ENCODE measurements around the gene CAVIN4.

The CAVIN4 gene, protein sequence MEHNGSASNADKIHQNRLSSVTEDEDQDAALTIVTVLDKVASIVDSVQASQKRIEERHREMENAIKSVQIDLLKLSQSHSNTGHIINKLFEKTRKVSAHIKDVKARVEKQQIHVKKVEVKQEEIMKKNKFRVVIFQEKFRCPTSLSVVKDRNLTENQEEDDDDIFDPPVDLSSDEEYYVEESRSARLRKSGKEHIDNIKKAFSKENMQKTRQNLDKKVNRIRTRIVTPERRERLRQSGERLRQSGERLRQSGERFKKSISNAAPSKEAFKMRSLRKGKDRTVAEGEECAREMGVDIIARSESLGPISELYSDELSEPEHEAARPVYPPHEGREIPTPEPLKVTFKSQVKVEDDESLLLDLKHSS
- total RNA-seq: 0.17 to 0.26 (median 0.19) reads per million in 3 donors

DNA sequence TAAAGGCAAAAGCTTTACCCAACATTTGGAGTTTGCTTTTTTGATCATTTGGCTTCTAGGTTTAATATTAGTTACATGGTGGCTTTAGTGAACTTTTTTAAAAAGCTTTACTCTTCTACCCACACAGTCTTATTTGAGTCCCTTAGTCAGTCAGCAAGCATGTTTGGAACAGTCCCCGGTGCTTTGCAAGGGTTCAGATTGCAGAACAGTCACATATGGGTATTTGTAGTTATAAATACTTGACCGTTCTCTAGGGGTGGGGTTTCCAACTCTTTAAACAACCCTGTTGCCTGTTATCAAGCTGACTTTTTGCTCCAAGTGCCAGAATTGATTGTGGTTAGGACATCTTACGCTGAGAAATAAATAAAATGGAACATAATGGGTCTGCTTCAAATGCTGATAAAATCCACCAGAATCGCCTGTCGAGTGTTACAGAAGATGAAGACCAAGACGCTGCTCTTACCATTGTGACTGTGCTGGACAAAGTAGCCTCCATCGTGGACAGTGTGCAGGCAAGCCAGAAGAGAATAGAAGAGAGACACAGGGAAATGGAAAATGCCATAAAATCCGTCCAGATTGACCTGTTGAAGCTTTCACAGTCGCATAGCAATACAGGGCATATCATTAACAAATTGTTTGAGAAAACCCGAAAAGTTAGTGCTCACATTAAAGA is at the start of gene CAVIN4:
CAVIN4 (plus strand) TSS at position 304 of the 673 bp plus-strand sequence; CDS start at position 369, 65 bp downstream.
- no peaks in the 10 kb centered on the region for H3K9me3 ChIP-seq (ENCODE audit: control insufficient read depth, low read length)
- H3K4me1 ChIP-seq (ENCODE audit: control insufficient read depth, insufficient read depth, low read length, poor library complexity, severe bottlenecking): no peaks in the 10 kb centered on the region
- H3K27ac ChIP-seq (ENCODE audit: insufficient read depth, low read length, poor library complexity, severe bottlenecking): no peak within 1 kb of the TSS
- H3K36me3 ChIP-seq (ENCODE audit: control insufficient read depth, insufficient read depth, low read length): no peaks in the 10 kb centered on the region
- H3K27me3 ChIP-seq (replicated peaks; ENCODE audit: control insufficient read depth, insufficient read depth, low read length, poor library complexity, severe bottlenecking): no peaks in the 10 kb centered on the region
- no peak within 1 kb of the TSS for H3K4me3 ChIP-seq (ENCODE audit: insufficient read depth, low read depth, low read length, poor library complexity, severe bottlenecking)
- DNase-seq: no peak

DNA sequence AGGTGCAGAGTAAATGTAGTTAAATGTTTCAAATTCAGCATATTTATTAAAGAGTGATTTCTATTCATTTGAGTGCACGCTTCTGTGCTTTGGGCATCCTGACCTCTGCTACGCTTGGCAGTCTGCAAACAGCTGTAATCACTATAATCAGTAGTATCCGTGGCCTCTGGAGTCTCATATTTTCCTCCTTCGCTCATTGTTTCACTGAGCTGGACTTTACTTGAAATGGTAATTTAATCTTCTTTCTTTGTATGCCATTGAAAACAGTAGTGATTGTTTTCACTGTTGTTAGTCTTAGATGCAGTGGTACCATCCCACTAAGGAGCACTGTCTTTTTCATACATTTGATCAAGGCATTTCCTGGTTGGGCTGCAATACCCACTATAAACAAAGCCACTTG is 43.5 kb upstream of the CAVIN4 start:
- DNase-seq: no peak
- no peak overlapping the region for H3K27ac ChIP-seq (ENCODE audit: insufficient read depth, low read length, poor library complexity, severe bottlenecking)
- no peaks in the 10 kb centered on the region for H3K27me3 ChIP-seq (replicated peaks; ENCODE audit: control insufficient read depth, insufficient read depth, low read length, poor library complexity, severe bottlenecking)
- no peaks in the 10 kb centered on the region for H3K36me3 ChIP-seq (ENCODE audit: control insufficient read depth, insufficient read depth, low read length)
- H3K9me3 ChIP-seq (ENCODE audit: control insufficient read depth, low read length): no peaks in the 10 kb centered on the region
- no peaks in the 10 kb centered on the region for H3K4me1 ChIP-seq (ENCODE audit: control insufficient read depth, insufficient read depth, low read length, poor library complexity, severe bottlenecking)
- H3K4me3 ChIP-seq (ENCODE audit: insufficient read depth, low read depth, low read length, poor library complexity, severe bottlenecking): no peak overlapping the region

DNA sequence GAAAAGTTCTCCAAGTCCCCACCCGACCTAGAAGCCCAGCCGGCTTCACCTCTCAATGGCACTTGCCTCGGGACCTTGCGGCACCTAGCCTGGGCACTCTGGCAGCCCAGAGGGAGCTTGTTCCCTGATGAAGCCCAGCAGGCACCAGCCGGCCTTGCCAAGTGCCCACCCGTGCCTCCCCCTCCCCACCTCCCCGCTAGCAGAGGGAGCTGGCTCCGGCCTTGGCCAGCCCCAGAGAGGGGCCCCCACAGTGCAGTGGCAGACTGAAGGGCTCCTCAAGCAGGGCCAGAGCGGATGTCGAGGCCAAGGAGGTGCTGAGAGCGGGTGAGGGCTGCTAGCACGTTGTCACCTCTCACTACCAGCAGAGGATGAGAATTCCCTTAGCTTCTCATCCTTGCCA is 37.6 kb upstream of the CAVIN4 start:
- no peak overlapping the region for H3K27ac ChIP-seq (ENCODE audit: insufficient read depth, low read length, poor library complexity, severe bottlenecking)
- no peaks in the 10 kb centered on the region for H3K27me3 ChIP-seq (replicated peaks; ENCODE audit: control insufficient read depth, insufficient read depth, low read length, poor library complexity, severe bottlenecking)
- no peaks in the 10 kb centered on the region for H3K9me3 ChIP-seq (ENCODE audit: control insufficient read depth, low read length)
- no peak for DNase-seq
- no peak overlapping the region for H3K4me3 ChIP-seq (ENCODE audit: insufficient read depth, low read depth, low read length, poor library complexity, severe bottlenecking)
- no peaks in the 10 kb centered on the region for H3K4me1 ChIP-seq (ENCODE audit: control insufficient read depth, insufficient read depth, low read length, poor library complexity, severe bottlenecking)
- H3K36me3 ChIP-seq (ENCODE audit: control insufficient read depth, insufficient read depth, low read length): no peaks in the 10 kb centered on the region

DNA sequence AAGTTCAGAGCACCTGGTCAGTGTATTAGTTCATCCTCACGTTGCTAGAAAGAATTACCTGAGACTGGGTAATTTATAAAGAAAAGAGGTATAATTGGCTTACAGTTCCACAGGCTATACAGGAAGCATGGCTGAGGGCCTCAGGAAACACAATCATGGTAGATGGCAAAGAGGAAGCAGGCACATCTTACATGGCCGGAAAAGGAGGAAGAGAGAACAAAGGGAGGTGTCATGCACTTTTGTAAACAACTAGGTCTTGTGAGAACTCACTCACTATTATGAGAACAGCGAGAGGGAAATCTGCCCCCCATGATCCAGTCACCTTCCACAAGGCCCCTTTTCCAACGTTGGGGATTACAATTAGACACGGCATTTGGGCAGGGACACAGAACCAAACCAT is 28.8 kb upstream of the CAVIN4 start:
- H3K4me1 ChIP-seq (ENCODE audit: control insufficient read depth, insufficient read depth, low read length, poor library complexity, severe bottlenecking): no peaks in the 10 kb centered on the region
- no peak for DNase-seq
- no peak overlapping the region for H3K4me3 ChIP-seq (ENCODE audit: insufficient read depth, low read depth, low read length, poor library complexity, severe bottlenecking)
- no peak overlapping the region for H3K27ac ChIP-seq (ENCODE audit: insufficient read depth, low read length, poor library complexity, severe bottlenecking)
- no peaks in the 10 kb centered on the region for H3K36me3 ChIP-seq (ENCODE audit: control insufficient read depth, insufficient read depth, low read length)
- H3K9me3 ChIP-seq (ENCODE audit: control insufficient read depth, low read length): no peaks in the 10 kb centered on the region
- H3K27me3 ChIP-seq (replicated peaks; ENCODE audit: control insufficient read depth, insufficient read depth, low read length, poor library complexity, severe bottlenecking): no peaks in the 10 kb centered on the region

DNA sequence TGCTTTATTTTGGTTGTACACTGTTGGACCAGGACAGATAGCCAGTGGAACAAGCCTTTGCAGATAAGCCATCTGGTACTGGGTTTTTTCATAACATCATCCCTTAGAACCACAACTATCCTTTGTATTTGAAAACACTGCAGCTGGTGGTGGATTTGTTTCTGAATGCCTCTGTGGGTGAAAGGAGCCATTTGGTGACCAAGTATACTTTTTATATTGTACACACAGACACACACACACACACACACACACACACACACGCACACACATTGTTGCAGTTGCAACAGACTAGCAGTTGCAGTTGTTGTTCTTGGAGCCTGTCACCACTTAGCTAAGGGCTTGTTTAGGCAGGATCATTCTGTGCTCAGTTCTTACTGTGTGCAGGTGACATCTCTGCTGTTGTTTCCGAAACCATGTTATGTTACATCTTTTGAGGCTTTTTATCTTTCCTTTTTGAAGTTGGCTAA is 22.9 kb upstream of the CAVIN4 start:
- no peaks in the 10 kb centered on the region for H3K27me3 ChIP-seq (replicated peaks; ENCODE audit: control insufficient read depth, insufficient read depth, low read length, poor library complexity, severe bottlenecking)
- no peak overlapping the region for H3K27ac ChIP-seq (ENCODE audit: insufficient read depth, low read length, poor library complexity, severe bottlenecking)
- H3K4me1 ChIP-seq (ENCODE audit: control insufficient read depth, insufficient read depth, low read length, poor library complexity, severe bottlenecking): no peaks in the 10 kb centered on the region
- no peaks in the 10 kb centered on the region for H3K9me3 ChIP-seq (ENCODE audit: control insufficient read depth, low read length)
- no peak for DNase-seq
- H3K36me3 ChIP-seq (ENCODE audit: control insufficient read depth, insufficient read depth, low read length): no peaks in the 10 kb centered on the region
- no peak overlapping the region for H3K4me3 ChIP-seq (ENCODE audit: insufficient read depth, low read depth, low read length, poor library complexity, severe bottlenecking)

DNA sequence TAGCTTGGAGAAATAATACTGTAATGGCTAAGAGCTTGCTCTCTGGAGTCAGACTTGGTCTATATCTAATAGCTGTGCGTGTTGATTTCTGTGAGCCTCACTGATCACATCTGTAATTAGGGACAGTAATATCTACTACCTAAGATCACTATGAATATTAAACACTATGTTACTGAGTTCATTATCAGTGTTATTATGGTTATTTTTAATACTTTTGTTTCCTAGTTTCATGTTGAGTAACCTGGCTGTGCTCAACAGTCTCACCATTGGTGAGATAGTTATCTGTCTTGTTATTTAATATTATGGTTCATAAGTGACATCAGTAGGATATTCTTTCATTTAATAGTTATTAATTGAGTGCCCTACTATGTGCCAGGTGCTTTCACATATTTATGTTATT is 22.4 kb upstream of the CAVIN4 start:
- Histone ChIP-seq H3K36me3 (ENCODE audit: control insufficient read depth, insufficient read depth, low read length) (no peaks in the 10 kb centered on the region), H3K27ac (ENCODE audit: insufficient read depth, low read length, poor library complexity, severe bottlenecking) (no peak overlapping the region), H3K9me3 (ENCODE audit: control insufficient read depth, low read length) (no peaks in the 10 kb centered on the region), H3K27me3 (replicated peaks; ENCODE audit: control insufficient read depth, insufficient read depth, low read length, poor library complexity, severe bottlenecking) (no peaks in the 10 kb centered on the region), H3K4me1 (ENCODE audit: control insufficient read depth, insufficient read depth, low read length, poor library complexity, severe bottlenecking) (no peaks in the 10 kb centered on the region), H3K4me3 (ENCODE audit: insufficient read depth, low read depth, low read length, poor library complexity, severe bottlenecking) (no peak overlapping the region)
- no peak for DNase-seq

DNA sequence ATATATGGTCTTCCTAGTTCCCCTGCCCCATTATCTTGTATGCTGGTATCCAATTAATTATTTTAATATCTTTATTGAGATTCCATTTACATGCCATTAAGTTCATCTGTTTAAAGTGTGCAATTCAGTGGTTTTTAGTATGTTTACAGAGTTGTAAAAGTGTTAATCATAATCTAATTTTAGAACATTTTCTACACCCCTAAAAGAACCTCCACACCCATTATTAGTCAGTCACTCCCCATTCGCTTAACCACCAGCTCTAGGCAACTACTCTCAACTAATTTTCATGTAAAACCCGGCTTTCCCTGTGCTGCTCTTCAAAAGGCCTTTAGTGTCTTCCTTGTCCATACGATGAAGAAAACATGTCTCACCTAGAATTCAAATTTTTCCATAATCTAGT is 20.8 kb upstream of the CAVIN4 start:
- Histone ChIP-seq H3K4me3 (ENCODE audit: insufficient read depth, low read depth, low read length, poor library complexity, severe bottlenecking) (no peak overlapping the region), H3K9me3 (ENCODE audit: control insufficient read depth, low read length) (no peaks in the 10 kb centered on the region), H3K36me3 (ENCODE audit: control insufficient read depth, insufficient read depth, low read length) (no peaks in the 10 kb centered on the region), H3K4me1 (ENCODE audit: control insufficient read depth, insufficient read depth, low read length, poor library complexity, severe bottlenecking) (no peaks in the 10 kb centered on the region), H3K27me3 (replicated peaks; ENCODE audit: control insufficient read depth, insufficient read depth, low read length, poor library complexity, severe bottlenecking) (no peaks in the 10 kb centered on the region), H3K27ac (ENCODE audit: insufficient read depth, low read length, poor library complexity, severe bottlenecking) (no peak overlapping the region)
- DNase-seq: no peak

DNA sequence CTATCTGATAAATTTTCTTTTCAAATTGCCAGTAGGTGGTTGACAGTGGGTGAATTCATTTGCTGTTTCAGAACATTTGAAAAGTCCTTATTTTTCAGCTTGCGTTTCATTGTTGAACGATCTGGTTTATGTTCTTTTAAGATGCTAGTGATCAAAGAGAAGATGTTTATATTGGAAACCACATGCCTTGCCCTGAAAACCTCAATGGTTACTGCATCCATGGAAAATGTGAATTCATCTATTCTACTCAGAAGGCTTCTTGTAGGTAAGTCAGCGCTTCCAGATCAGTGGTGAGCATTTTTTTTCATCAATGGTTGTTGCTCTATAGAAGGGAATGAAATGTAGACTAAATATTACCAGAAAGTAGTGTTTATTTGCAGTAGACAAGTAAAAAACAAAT is 16.6 kb upstream of the CAVIN4 start:
- Histone ChIP-seq H3K27me3 (replicated peaks; ENCODE audit: control insufficient read depth, insufficient read depth, low read length, poor library complexity, severe bottlenecking) (no peaks in the 10 kb centered on the region), H3K4me1 (ENCODE audit: control insufficient read depth, insufficient read depth, low read length, poor library complexity, severe bottlenecking) (no peaks in the 10 kb centered on the region), H3K36me3 (ENCODE audit: control insufficient read depth, insufficient read depth, low read length) (no peaks in the 10 kb centered on the region), H3K4me3 (ENCODE audit: insufficient read depth, low read depth, low read length, poor library complexity, severe bottlenecking) (no peak overlapping the region), H3K9me3 (ENCODE audit: control insufficient read depth, low read length) (no peaks in the 10 kb centered on the region), H3K27ac (ENCODE audit: insufficient read depth, low read length, poor library complexity, severe bottlenecking) (no peak overlapping the region)
- no peak for DNase-seq

DNA sequence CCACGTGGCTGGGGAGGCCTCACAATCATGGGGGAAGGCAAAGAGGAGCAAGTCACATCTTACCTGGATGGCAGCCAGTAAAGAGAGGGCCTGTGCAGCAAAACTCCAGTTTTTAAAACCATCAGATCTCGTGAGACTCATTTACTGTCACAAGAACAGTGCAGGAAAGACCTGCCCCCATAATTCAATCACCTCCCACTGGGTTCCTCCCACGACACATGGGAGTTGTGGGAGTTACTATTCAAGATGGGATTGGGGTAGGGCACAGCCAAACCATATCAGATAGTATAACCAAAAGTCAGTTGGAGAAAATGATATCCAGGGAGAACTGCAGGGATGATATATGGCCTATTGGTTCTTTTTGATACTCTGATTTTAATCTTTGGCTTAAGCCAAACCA is 10.0 kb upstream of the CAVIN4 start:
- no peak for DNase-seq
- Histone ChIP-seq H3K36me3 (ENCODE audit: control insufficient read depth, insufficient read depth, low read length) (no peaks in the 10 kb centered on the region), H3K9me3 (ENCODE audit: control insufficient read depth, low read length) (no peaks in the 10 kb centered on the region), H3K4me1 (ENCODE audit: control insufficient read depth, insufficient read depth, low read length, poor library complexity, severe bottlenecking) (no peaks in the 10 kb centered on the region), H3K27me3 (replicated peaks; ENCODE audit: control insufficient read depth, insufficient read depth, low read length, poor library complexity, severe bottlenecking) (no peaks in the 10 kb centered on the region), H3K27ac (ENCODE audit: insufficient read depth, low read length, poor library complexity, severe bottlenecking) (no peak overlapping the region), H3K4me3 (ENCODE audit: insufficient read depth, low read depth, low read length, poor library complexity, severe bottlenecking) (no peak overlapping the region)

DNA sequence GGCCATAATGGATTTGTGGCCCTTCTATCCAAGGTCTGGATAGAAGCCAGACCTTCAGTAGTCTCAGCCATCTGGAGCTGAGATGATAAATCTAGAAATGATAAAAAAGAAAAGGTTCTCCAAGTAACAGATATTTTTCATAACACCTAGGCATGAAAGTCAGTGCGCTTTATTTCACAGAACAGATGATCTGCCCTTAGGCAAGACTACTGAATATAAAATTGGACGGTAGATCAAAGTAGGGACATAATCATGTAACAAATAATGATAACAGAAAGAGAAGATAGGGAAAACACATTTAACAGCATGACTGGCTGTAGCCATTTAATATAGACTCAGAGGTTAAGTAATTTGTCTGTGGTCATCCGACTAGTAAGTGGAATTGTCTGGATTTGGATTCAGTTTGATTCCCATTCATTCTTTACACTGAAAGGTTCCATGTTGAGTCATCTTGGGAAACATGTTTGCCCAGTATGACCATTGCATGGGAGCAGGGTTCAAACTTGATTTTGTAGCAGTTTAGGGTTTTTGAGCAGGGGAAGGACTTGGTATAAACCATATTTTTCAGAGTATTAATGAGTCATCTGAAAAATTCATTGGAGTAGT is 4.1 kb upstream of the CAVIN4 start:
- H3K36me3 ChIP-seq (ENCODE audit: control insufficient read depth, insufficient read depth, low read length): no peaks in the 10 kb centered on the region
- H3K4me1 ChIP-seq (ENCODE audit: control insufficient read depth, insufficient read depth, low read length, poor library complexity, severe bottlenecking): no peaks in the 10 kb centered on the region
- H3K9me3 ChIP-seq (ENCODE audit: control insufficient read depth, low read length): no peaks in the 10 kb centered on the region
- DNase-seq: no peak
- no peak overlapping the region for H3K27ac ChIP-seq (ENCODE audit: insufficient read depth, low read length, poor library complexity, severe bottlenecking)
- H3K27me3 ChIP-seq (replicated peaks; ENCODE audit: control insufficient read depth, insufficient read depth, low read length, poor library complexity, severe bottlenecking): no peaks in the 10 kb centered on the region
- H3K4me3 ChIP-seq (ENCODE audit: insufficient read depth, low read depth, low read length, poor library complexity, severe bottlenecking): no peak overlapping the region

Data from effector memory CD4-positive, alpha-beta T cell (primary cell).